ENCODE measurements around the gene EGFLAM.

Gene EGFLAM

GRCh38 chr5:38423276-38424147 lies 165.2 kb downstream of the EGFLAM start:
- no peak for DNase-seq

- no peak for DNase-seq
Measured at GRCh38 chr5:38424148-38425060, 166.0 kb downstream of the EGFLAM start.

GRCh38 chr5:38426490-38426889 lies 168.1 kb downstream of the EGFLAM start:
- no peak for DNase-seq

- no peak for DNase-seq
Measured at GRCh38 chr5:38426986-38427950, 168.9 kb downstream of the EGFLAM start.

- DNase-seq: no peak
Measured at GRCh38 chr5:38431242-38431853, 173.0 kb downstream of the EGFLAM start.

- DNase-seq: no peak
Measured at GRCh38 chr5:38433160-38433861, 175.0 kb downstream of the EGFLAM start.

GRCh38 chr5:38434966-38435705 lies 176.8 kb downstream of the EGFLAM start:
- no peak for DNase-seq

- no peak for DNase-seq
Measured at GRCh38 chr5:38438757-38439156, 180.4 kb downstream of the EGFLAM start.

- peak; percentile 67 to 70 for DNase-seq
Measured at GRCh38 chr5:38441453-38442246, 183.3 kb downstream of the EGFLAM start.

- DNase-seq: no peak
Measured at GRCh38 chr5:38442247-38442573, 183.9 kb downstream of the EGFLAM start.

- no peak for DNase-seq
Measured at GRCh38 chr5:38443390-38443789, 185.0 kb downstream of the EGFLAM start.

- DNase-seq: no peak
Measured at GRCh38 chr5:38445374-38446028, 187.1 kb downstream of the EGFLAM start.

GRCh38 chr5:38446029-38446522 lies 187.7 kb downstream of the EGFLAM start:
- DNase-seq: no peak

GRCh38 chr5:38447056-38447455 lies 188.7 kb downstream of the EGFLAM start:
- no peak for DNase-seq

GRCh38 chr5:38447786-38448185 lies 189.4 kb downstream of the EGFLAM start:
- no peak for DNase-seq

- no peak for DNase-seq
Measured at GRCh38 chr5:38448568-38449350, 190.4 kb downstream of the EGFLAM start.

GRCh38 chr5:38450627-38451026 lies 192.3 kb downstream of the EGFLAM start:
- DNase-seq: no peak

- no peak for DNase-seq
Measured at GRCh38 chr5:38451074-38451725, 192.8 kb downstream of the EGFLAM start.
